PC-3 (cell line): ENCODE measurements around the gene SURF6.

ENCODE experiments used
- CTCF ChIP-seq: fragments of 300-600 bp; sonication (generic); conservative IDR thresholded peaks from 2 replicates; pipeline ENCODE4 v1.5.1; 2017; ENCODE audit warnings: antibody characterized with exemption, low read depth, mild to moderate bottlenecking, low read length
- EZH2 ChIP-seq: fragments of 300-600 bp; sonication (generic); IDR thresholded peaks from one replicate; pipeline ENCODE4 v1.6.1; 2017; ENCODE audit warnings: antibody characterized with exemption, mild to moderate bottlenecking, low read length; ENCODE audit not compliant: unreplicated experiment
- EZH2phosphoT487 ChIP-seq: fragments of 300-600 bp; sonication (generic); IDR thresholded peaks from 2 replicates; pipeline ENCODE4 v1.6.1; 2018; ENCODE audit warnings: mild to moderate bottlenecking, antibody characterized with exemption, low read length, borderline replicate concordance

- TF ChIP-seq CTCF (no peak), EZH2 (no peak), EZH2phosphoT487 (no peak)
These were observed 41.7 kb downstream of the SURF6 start for GRCh38 chr9:133294257-133294656.
